SH-SY5Y (cell line): ENCODE results near the gene ZDHHC8.

ENCODE experiments used
- GATA2 ChIP-seq: IDR thresholded peaks from 2 replicates; pipeline ENCODE4 v1.6.1; 2011; ENCODE audit warnings: mild to moderate bottlenecking, low read depth, low read length
- GATA3 ChIP-seq: IDR thresholded peaks from 2 replicates; pipeline ENCODE4 v1.6.1; 2011; ENCODE audit warnings: low read depth, mild to moderate bottlenecking, low read length, moderate library complexity

- TF ChIP-seq GATA3 (no peak), GATA2 (no peak)
Observed at GRCh38 chr22:20096574-20097420, 34.8 kb upstream of the ZDHHC8 start.
